Psoas muscle (tissue), 8 donors: ENCODE results near the gene PEPD. TPM values are rescaled to one million over a fixed set of nuclear protein-coding genes. Genes with fewer than 3 reads are reported as not detected.

ENCODE experiments used
- ATAC-seq, 4 donors: fragments of 200-7000 bp; cut with Tn5 transposase; one replicate each; pipeline ENCODE4 v1.9.1; 2020; ENCODE audit warnings: moderate library complexity in 3 of 4, mild to moderate bottlenecking in 2 of 4
- DNase-seq, 2 donors: peaks; one replicate each; pipeline ENCODE4 v3.0.0-alpha.2; 2020
- H3K27ac ChIP-seq: fragments of 200-600 bp; one replicate; pipeline ENCODE4 v1.8.0; 2022
- H3K27me3 ChIP-seq, 3 donors: fragments of 200-600 bp in 1 of 3; one replicate each; pipeline versions ENCODE4 v1.6.1 to v1.8.0; 2013 to 2022; ENCODE audit warnings: low read length in 2 of 3, mild to moderate bottlenecking in 2 of 3, moderate library complexity in 1 of 3; ENCODE audit not compliant: insufficient read depth in 3 of 3
- H3K36me3 ChIP-seq, 2 donors: fragments of 200-600 bp in 1 of 2; one replicate each; pipeline versions ENCODE4 v1.6.1 to v1.8.0; 2013 to 2022; ENCODE audit warnings: low read depth in 1 of 2, mild to moderate bottlenecking in 1 of 2, moderate library complexity in 1 of 2; ENCODE audit not compliant: insufficient read depth in 1 of 2
- H3K4me1 ChIP-seq: fragments of 200-600 bp; one replicate; pipeline ENCODE4 v1.8.0; 2022
- H3K4me3 ChIP-seq: fragments of 200-600 bp; one replicate; pipeline ENCODE4 v1.8.0; 2022; ENCODE audit warnings: mild to moderate bottlenecking
- H3K9me3 ChIP-seq: fragments of 200-600 bp; one replicate; pipeline ENCODE4 v1.8.0; 2022
- WGBS, 3 donors: extraction: QIAGEN DNeasy Blood & Tissue Kit; methylation state at CpG; one replicate each; pipeline versions ENCODE4 v1.1.6 to v1.1.7; 2013; 5-methylcytosine and 5-hydroxymethylcytosine counted together
- intact Hi-C, 2 donors: fragments of 100-400 bp; cut with DNase I; formaldehyde crosslinking; loops; one replicate each; pipeline versions ENCODE4 v1.11.0 to v1.14.2; 2022
- polyA plus RNA-seq, 3 donors: library from polyadenylated mRNA; stranded (reverse); fragments of 200-250 nt; gene quantifications; one replicate each; pipeline ENCODE4 v1.2.3, GENCODE V29; 2013
- total RNA-seq, 4 donors: library from RNA; stranded (reverse); fragmentation: NEBNext Ultra II Directional in 2 of 4; extraction: Animal tissue kit (Norgen Biotek cat#: 25700) in 2 of 4; gene quantifications; one replicate each; pipeline versions ENCODE4 v1.2.1 to v1.2.4, GENCODE V29; 2021 to 2023
- TF ChIP-seq, protein P1 (sequence below): fragments of 200-600 bp; IDR thresholded peaks from one replicate; pipeline ENCODE4 v1.8.0; 2022; ENCODE audit warnings: antibody characterized with exemption
- donor health status: healthy with polysubstance abuse.
- donor health status: DM: no; HTN: no; CAD: no; lungs with moderate emphysema.
- donor health status: Bipolar disorder and iron deficiency.
- donor health status: healthy.
- donor health status: DM: yes; HTN: yes; CAD: no.
- donor health status: DM: no; HTN: no; CAD: no.
- donor health status: DM: no; HTN: no; CAD: no.
- donor health status: DM: yes; HTN: yes; CAD: no.

Gene PEPD
- total and polyA plus RNA-seq, 7 donors = 26.3 to 40.2 (median 35.1) TPM

DNA sequence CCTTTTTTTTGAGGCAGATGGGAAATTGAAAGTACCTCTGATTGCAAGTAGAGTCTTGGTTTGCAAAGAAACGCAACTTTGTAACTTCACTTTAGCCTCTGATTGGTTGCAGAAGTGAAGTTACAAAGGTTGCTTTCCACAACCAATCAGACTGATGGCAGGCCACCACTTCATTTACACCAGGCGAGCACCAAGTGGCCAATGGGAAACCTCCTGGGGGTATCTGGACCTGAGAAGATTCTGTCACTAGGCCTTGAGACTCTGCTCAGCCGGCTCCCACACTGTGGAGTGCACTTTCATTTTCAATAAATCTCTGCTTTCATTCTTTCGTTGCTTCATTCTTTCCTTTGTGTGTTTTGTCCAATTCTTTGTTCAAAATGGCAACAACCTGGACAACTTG, 19.1 kb downstream of the PEPD start:
- H3K27ac ChIP-seq = no peak overlapping the region
- 94 to 97% (median 95%) methylated on average over 4 of the region's 4 CpGs for WGBS, 3 donors
- H3K4me1 ChIP-seq = peaks cover under 1% of the 10 kb centered on the region
- H3K4me3 ChIP-seq = no peak overlapping the region
- intact Hi-C loops = no loop called here
- H3K27me3 ChIP-seq = no peaks in the 10 kb centered on the region
- TF ChIP-seq, protein P1, sequence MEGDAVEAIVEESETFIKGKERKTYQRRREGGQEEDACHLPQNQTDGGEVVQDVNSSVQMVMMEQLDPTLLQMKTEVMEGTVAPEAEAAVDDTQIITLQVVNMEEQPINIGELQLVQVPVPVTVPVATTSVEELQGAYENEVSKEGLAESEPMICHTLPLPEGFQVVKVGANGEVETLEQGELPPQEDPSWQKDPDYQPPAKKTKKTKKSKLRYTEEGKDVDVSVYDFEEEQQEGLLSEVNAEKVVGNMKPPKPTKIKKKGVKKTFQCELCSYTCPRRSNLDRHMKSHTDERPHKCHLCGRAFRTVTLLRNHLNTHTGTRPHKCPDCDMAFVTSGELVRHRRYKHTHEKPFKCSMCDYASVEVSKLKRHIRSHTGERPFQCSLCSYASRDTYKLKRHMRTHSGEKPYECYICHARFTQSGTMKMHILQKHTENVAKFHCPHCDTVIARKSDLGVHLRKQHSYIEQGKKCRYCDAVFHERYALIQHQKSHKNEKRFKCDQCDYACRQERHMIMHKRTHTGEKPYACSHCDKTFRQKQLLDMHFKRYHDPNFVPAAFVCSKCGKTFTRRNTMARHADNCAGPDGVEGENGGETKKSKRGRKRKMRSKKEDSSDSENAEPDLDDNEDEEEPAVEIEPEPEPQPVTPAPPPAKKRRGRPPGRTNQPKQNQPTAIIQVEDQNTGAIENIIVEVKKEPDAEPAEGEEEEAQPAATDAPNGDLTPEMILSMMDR = no peak
- DNase-seq (no peak), ATAC-seq (no peak)
- H3K9me3 ChIP-seq = no peaks in the 10 kb centered on the region
- H3K36me3 ChIP-seq = peaks cover 0 to 43% of the 10 kb centered on the region in 2 donors

DNA sequence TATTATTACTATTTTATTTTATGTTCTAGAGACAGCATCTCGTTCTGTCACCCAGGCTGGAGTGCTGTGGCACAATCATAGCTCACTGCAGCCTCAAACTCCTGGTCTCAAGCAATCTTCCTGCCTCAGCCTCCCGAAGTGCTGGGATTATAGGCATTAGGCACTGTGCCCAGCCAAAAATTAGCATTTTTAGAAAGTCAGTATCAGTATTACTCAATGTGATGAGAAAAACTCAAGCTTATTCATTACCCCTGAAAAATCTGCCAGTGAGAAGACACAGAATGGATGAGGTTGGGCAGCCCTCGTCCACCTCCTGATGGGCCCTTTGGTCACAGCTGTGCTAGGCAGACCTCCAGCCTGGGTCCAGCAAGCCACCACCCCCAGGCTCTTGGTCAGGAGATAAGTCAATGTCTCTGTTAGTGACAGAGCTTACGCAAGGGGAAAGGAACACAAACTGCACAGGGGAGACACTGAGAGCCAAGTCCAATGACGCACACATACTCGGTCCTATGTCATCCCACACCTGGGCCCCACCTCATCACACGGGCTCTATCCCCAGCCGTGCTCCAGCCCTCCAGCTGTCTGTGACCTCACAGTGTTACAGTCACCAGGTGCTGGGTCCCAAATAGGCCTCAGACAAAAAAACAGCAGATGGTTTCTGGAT, 19.8 kb downstream of the PEPD start:
- Histone ChIP-seq H3K4me3 (no peak overlapping the region), H3K9me3 (no peaks in the 10 kb centered on the region), H3K27ac (no peak overlapping the region), H3K27me3 (no peaks in the 10 kb centered on the region), H3K4me1 (no peaks in the 10 kb centered on the region), H3K36me3 (peaks cover 0 to 46% of the 10 kb centered on the region in 2 donors)
- TF ChIP-seq, protein P1 = no peak
- no peak for DNase-seq
- WGBS, 3 donors = 90 to 92% (median 90%) methylated on average over 8 of the region's 8 CpGs
- intact Hi-C loops = no loop called here
- no peak for ATAC-seq

DNA sequence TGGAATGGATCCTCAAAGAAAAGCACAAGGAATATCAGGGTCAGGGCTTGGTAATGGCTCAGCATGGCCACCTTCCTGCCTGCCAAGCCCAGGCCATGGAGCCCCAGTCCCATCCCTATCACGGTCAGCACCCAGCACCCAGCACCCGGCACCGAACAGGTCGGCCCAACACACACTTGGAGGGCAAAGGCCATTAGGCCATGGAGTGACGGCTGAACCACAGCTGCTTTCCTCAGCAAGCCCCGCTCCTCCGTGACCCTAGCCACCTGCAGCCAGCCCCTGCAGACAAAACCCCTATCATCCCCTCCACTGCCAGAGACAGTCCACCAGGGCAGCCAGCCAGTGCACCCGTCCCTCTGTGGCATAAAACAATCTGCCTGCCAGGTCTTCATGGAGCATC, 20.6 kb downstream of the PEPD start:
- no peaks in the 10 kb centered on the region for H3K4me1 ChIP-seq
- 86 to 89% (median 88%) methylated on average over 8 of the region's 8 CpGs for WGBS, 3 donors
- DNase-seq (no peak), ATAC-seq (no peak)
- intact Hi-C loops = no loop called here
- H3K27me3 ChIP-seq = no peaks in the 10 kb centered on the region
- TF ChIP-seq, protein P1 = no peak
- H3K4me3 ChIP-seq = no peak overlapping the region
- H3K27ac ChIP-seq = no peak overlapping the region
- no peaks in the 10 kb centered on the region for H3K9me3 ChIP-seq
- peaks cover 0 to 46% of the 10 kb centered on the region in 2 donors for H3K36me3 ChIP-seq

- Histone ChIP-seq H3K4me3 (no peak overlapping the region), H3K4me1 (no peaks in the 10 kb centered on the region), H3K27me3 (no peaks in the 10 kb centered on the region), H3K9me3 (no peaks in the 10 kb centered on the region), H3K36me3 (peaks cover 0 to 46% of the 10 kb centered on the region in 2 donors), H3K27ac (no peak overlapping the region)
- no peak for ATAC-seq
- DNase-seq = no peak
- intact Hi-C loops = no loop called here
- TF ChIP-seq, protein P1 = no peak
- 94 to 99% (median 96%) methylated on average over 13 of the region's 13 CpGs for WGBS, 3 donors
These were observed 21.0 kb downstream of the PEPD start for GRCh38 chr19:33500586-33500985.
